Activated naive CD4-positive, alpha-beta T cell treated with anti-CD3 and anti-CD28 coated beads, Interleukin-2, amount 50 U/mL, for 16 hours (primary cell): ENCODE data around the gene KIRREL3.
"Not testable (repeated sequence)": the region's sequence is repeated elsewhere in the genome, so short reads cannot be mapped to it uniquely, and the experiment has no call there.

Experiments
- DNase-seq: peaks from one replicate; pipeline ENCODE4 v3.0.0-alpha.2; 2020

The KIRREL3 gene

DNA sequence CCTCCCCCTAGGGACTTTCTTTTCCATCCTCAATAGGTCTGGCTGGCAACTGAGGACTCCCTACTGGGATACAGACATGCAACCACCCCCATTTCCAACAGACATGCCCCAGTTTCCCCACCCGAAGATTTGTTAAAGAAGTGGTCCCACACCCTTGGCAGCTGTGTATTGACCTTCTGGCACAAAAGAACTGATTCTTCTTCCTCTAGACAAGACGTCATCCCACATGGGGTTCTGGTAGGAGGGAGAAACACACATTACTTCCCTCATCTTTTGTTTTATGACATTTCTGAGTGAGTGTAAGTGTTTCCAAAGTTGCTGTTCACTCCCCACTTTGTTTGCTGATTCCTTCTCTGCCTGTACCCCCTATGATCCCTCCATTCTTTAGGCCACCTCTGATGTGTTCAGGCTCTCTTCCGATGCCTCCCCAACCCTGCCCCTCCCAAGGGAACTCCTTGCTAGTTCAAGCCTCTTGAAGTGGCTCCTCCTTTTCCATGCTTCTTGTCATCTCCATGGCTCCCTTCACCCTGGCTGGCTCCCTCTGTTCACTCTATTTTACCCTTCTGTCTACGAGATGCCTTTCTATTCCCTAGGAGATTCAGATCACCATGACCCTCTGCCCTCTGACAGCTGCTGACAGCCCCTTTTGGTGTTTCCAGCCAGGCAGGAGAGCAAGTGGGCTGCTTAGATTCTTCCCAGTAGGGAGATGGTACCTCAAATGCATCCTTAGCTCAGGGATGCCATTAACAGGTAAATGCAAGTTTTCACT lies 4.3 kb downstream of the KIRREL3 start:
- no peak for DNase-seq

DNA sequence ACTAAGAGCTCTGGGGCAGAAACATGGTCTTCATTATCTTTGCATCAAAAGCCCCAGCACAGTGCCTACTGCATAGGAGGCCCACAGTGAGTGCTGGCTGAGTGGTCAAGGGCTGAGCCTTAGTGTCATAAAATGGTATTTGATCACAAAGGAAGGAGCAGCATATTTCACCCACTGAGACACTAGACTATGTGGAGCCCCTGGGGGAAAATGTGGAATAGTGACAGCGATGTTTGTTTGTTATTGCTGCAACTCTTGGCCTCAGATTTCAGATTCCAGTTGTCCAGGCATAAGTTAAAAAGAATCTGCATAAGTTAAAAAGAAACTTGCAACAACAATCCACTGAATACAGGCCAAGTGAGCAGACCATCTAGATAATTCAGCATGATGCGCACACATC lies 7.0 kb downstream of the KIRREL3 start:
- DNase-seq, result no peak

DNA sequence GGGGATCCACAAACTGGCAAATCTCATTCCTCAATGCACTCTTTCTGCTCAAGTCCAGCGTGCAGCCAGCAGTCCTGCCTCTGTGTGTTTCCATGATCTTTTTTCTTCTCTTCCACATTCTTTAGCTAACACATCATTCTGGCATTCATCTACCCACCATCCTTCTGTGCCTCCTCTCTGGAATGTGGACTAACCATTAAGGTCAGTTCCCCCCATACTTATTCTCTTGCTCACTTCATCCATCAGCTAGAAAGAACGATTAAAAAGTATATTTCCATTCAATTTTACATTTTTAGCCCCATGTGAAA lies 7.8 kb downstream of the KIRREL3 start:
- DNase-seq, result no peak

DNA sequence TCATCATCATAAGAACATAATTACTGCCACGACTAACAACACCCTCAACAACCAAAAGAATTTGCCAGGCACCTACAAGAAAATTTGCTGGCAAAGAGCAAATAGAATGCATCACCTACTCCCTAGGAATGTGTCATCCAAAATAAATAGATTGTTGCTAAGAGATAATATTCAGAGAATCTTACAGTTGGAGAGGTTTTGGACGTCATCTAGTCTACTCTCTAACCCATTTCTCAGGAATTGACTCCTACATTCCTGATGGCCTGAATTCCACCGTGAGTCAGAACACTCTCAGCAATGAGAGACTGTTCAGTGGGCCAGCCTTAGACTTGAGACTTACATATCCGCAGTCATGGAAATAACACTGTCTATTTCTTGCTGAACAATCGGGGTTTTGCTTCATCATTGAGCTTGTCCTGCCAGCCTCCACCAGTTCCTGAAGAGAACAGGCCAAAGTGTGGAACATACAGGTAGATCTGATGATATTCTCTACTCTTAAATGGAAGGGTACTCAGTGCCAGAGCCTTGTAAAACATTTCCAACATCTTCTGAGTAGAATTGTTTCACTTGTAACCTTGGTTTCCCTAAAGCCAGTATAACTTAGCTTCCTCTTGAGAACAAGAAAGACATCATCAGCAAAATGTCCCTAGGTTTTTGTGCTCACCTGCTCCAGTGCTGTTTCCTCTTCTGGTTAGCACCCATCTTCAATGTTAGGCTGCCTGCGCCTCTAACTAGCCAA lies 8.3 kb downstream of the KIRREL3 start:
- no peak for DNase-seq

- DNase-seq, result no peak
Measured at GRCh38 chr11:126991596-126991995, 9.0 kb downstream of the KIRREL3 start.

GRCh38 chr11:126990716-126991480 lies 9.7 kb downstream of the KIRREL3 start:
- no peak for DNase-seq

DNA sequence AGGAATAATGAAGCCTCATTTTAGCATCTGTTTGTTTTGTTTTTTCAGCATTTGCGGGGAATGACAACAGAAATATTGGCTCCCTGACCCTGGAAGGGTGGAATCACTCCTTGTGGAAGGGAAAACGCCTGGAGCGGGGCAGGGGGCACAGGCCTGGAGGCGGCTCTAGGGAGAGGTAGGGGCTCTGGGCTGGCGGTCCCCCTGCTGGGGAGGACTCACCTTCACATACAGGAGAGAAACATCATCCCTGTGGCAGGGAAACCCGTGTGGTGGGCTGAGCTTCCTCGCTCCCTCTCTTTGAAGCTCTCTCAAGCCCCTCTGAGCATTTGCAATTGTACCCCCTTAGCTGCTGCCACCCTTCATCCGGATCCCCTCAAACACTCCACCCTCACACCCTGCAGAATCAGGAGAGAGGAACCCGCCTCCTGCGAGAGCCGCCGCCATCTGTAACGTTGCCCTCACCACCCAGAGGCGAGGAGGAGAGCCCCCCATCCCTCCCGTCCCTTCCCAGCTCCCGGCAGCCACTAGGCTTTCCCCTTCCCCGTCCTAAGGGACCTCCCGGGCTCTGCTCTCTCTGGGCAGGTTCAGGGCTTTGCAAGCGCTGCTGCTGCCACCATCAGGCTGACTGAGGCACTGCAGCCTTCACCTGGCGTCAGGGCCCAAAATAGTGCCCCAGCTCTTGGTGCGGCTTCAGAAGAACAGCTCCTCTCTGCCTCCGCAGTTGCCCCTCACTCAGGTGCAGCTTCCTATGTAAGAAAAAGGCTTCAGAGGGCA lies 10.4 kb downstream of the KIRREL3 start:
- DNase-seq, result peak; percentile 50

- no peak for DNase-seq
Measured at GRCh38 chr11:126988655-126989054, 11.9 kb downstream of the KIRREL3 start.

- no peak for DNase-seq
Measured at GRCh38 chr11:126981635-126982034, 18.9 kb downstream of the KIRREL3 start.

DNA sequence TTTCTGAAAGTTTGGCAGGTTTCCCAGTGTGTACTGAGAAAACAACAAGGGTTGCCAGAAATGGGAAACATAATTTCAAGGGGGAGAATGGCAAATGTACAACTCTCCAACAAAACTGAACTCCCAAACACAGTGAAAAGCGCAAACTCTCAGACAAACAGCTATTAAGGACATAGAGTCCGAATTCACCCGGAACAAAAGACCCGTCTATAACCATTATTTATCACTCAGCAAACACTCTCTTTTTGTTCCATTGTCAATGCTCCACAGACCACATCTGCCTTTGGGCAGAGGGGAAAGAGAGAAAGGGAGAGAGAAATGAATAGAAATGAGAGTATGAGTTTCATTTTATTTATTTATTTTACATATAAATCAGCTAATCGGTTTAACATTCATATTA lies 21.7 kb downstream of the KIRREL3 start:
- no peak for DNase-seq

DNA sequence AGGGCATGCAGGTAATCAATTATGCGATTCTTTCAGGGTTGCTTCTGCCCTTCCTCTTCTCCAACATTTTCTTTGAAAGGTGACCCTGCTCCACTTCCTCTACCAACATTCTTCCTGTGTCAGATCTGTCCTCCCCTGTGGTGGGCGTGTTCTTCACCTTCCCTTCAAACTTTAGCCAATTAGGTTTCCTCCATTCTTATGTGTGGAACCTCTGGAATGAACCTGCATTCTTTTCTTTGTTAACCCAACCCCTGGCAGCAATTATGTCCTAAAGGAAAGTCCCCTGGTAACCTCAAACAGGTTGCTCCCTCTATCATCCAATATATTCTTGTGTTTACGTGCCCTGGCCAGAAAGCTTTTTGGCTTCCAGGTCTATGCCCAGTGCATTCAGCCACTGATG lies 22.4 kb downstream of the KIRREL3 start:
- DNase-seq, result no peak

DNA sequence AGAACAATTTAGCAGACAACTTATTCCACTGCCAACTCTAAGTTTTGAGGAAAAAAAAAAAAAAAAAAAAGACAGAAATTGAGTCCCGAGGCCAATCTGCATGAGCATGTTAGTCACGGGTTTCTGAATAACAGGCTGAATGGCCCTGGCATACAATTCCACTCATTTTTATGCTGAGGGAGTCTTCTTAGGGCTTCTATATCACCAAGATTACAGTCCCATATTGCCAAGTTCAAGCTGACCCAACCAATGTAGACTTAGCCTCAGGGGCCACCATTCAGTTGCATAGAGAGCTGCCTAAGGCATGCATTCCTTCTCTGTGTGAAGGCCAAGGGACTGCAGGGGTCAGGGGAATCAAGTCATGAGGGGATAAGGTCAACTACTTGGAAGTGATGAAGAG lies 27.5 kb downstream of the KIRREL3 start:
- no peak for DNase-seq

GRCh38 chr11:126971305-126971704 lies 29.3 kb downstream of the KIRREL3 start:
- DNase-seq, result no peak

GRCh38 chr11:126969865-126970479 lies 30.6 kb downstream of the KIRREL3 start:
- DNase-seq, result no peak

GRCh38 chr11:126968915-126969314 lies 31.7 kb downstream of the KIRREL3 start:
- no peak for DNase-seq

DNA sequence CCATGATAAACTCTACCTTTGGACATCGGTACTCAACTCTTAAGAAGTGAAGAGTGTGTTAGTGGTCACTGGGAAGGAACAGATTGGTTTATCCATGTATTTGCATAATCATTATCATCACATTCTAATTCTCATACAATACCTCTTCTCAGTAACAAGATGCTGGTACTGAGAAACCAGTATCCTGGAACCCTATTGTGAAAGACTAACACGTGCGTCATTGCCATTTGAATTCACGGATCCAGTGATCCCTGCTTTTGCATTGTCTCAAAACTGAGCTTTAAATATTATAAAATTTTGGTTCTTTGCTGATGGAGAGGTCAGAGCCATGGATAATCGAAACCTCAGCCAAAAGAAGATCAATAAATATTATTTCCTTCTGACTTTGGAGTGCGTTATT lies 35.2 kb downstream of the KIRREL3 start:
- DNase-seq, result no peak

DNA sequence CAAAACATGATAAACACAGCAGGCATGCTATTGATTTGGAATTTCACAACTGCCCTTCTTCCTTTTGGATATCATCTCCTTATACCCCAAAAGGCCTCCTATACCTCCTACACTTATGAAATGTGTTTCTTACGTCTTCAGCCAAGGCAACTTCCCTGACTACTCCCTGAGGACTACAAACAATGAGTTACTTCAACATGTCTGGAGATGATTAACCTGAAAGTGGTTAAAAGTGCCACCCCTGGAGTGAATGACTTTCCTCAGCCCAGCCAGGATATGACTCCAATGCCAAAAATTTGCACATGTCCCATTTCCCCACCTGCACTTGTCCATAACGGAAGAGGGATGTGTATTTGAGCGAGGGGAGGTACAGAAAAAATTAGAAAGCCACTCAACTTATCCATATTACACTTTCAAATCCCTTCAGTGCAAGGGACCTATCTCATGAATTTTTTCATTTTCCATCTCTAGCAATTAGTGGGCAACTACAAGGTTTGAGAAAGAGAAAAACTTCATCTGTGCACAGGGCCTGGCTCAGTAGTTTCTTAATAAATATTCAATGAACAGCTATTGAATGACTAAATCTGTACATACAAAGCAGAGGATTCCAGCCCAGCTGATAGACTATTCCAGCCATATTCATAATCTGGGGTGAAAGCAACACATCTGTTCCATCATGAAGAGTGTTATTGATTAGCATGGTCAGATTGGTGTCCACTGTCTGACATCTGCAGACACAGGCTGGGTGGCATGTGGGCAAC lies 36.8 kb downstream of the KIRREL3 start:
- no peak for DNase-seq

DNA sequence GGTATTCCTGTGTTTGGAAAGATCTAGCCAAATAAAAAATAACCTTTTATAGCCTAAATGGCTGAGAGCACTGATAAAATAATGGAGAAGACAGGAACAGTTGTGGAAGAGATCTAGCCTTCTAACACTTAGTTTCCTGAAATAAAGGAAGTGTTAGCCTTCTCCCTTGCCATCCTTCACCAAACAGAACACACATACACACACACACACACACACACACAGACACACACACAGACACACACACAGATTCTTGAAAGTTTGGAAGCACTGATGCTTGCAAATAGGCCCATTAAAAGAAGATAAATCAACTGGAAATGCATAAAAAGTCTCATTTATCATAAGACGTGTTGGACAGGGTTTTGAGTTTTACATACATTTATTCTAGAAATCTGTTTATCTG lies 37.5 kb downstream of the KIRREL3 start:
- DNase-seq, result no peak

GRCh38 chr11:126959700-126960099 lies 40.9 kb downstream of the KIRREL3 start:
- DNase-seq, result no peak

- DNase-seq, result no peak
Measured at GRCh38 chr11:126956635-126957034, 43.9 kb downstream of the KIRREL3 start.

DNA sequence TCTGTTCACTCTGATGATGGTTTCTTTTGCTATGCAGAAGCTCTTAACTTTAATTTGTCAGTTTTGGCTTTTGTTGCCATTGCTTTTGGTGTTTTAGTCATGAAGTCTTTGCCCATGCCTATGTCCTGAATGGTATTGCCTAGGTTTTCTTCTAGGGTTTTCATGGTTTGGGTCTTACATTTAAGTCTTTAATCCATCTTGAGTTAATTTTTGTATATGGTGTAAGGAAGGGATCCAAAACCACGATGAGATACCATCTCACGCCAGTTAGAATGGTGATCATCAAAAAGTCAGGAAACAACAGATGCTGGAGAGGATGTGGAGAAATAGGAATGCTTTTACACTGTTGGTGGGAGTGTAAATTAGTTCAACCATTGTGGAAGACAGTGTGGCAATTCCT lies 48.0 kb downstream of the KIRREL3 start:
- not testable (repeated sequence) for DNase-seq

GRCh38 chr11:126951465-126951864 lies 49.1 kb downstream of the KIRREL3 start:
- no peak for DNase-seq
